Measurements from ENCODE around the gene EPS8. TPM values are rescaled to one million over a fixed set of nuclear protein-coding genes. Genes with fewer than 3 reads are reported as not detected.

Gene EPS8
- polyA plus RNA-seq, 1 donor (not counting 4 experiments of a cell fraction or from before 2014, with no cell fraction given): 4.0 TPM

DNA sequence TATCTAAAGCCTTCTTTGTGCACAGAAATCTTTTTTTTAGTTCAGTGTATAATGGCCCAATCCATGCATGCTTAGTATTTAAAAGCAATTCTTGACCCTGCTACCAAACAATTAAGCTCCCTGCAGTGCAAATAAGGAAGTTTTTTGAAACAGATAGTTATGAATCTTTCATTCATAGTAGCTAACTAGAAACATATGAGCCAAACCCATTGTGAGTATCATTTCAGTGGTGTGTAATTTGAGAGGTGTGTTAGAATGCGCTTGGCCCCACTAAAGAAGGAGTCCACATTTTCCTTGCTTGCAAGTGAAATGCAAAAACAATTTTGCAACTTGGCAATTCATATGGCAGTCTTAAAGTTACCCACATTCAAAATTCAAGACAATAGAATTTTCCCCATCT is 14.4 kb downstream of the EPS8 start:
- no peak overlapping the region for H2AFZ ChIP-seq (ENCODE audit: control insufficient read depth, low read length)
- no peaks in the 10 kb centered on the region for H3K79me2 ChIP-seq (ENCODE audit: control insufficient read depth, insufficient read depth, low read length)
- H3K4me3 ChIP-seq (ENCODE audit: control insufficient read depth in 2 of 3, extremely low read depth in 1 of 3, insufficient read depth in 2 of 3, low read depth in 1 of 3, low read length in 3 of 3): no peak overlapping the region
- H3K9me3 ChIP-seq (ENCODE audit: control insufficient read depth, low read depth, low read length): no peaks in the 10 kb centered on the region
- DNase-seq (ENCODE audit: low read depth, low spot score) (no peak), FAIRE-seq (no peak)
- no peaks in the 10 kb centered on the region for H3K27me3 ChIP-seq (ENCODE audit: control insufficient read depth, extremely low read depth, insufficient read depth, low read length)
- no peak for TF ChIP-seq EZH2 (IDR thresholded peaks at IDR 0.05; ENCODE audit: low read length)
- TF ChIP-seq, protein P1, sequence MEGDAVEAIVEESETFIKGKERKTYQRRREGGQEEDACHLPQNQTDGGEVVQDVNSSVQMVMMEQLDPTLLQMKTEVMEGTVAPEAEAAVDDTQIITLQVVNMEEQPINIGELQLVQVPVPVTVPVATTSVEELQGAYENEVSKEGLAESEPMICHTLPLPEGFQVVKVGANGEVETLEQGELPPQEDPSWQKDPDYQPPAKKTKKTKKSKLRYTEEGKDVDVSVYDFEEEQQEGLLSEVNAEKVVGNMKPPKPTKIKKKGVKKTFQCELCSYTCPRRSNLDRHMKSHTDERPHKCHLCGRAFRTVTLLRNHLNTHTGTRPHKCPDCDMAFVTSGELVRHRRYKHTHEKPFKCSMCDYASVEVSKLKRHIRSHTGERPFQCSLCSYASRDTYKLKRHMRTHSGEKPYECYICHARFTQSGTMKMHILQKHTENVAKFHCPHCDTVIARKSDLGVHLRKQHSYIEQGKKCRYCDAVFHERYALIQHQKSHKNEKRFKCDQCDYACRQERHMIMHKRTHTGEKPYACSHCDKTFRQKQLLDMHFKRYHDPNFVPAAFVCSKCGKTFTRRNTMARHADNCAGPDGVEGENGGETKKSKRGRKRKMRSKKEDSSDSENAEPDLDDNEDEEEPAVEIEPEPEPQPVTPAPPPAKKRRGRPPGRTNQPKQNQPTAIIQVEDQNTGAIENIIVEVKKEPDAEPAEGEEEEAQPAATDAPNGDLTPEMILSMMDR (optimal IDR thresholded peaks at IDR 0.05 in 1 of 3, IDR thresholded peaks at IDR 0.05 in 1 of 3, conservative IDR thresholded peaks at IDR 0.05 in 1 of 3; ENCODE audit: extremely low read depth in 1 of 3, insufficient read depth in 2 of 3, low read length in 3 of 3): no peak
- H3K27ac ChIP-seq (ENCODE audit: control insufficient read depth, insufficient read depth, low read length): no peak overlapping the region
- no peaks in the 10 kb centered on the region for H3K4me1 ChIP-seq (ENCODE audit: control insufficient read depth, extremely low read depth, insufficient read depth, low read length)
- no peaks in the 10 kb centered on the region for H3K9me1 ChIP-seq (ENCODE audit: control insufficient read depth, extremely low read depth, insufficient read depth, low read length)
- no peak overlapping the region for H3K4me2 ChIP-seq (ENCODE audit: control insufficient read depth, extremely low read depth, insufficient read depth, low read depth, low read length)
- dilution Hi-C loops (cut with MboI; ENCODE audit: extremely low pct_ligation_motif_present, low sequenced_read_pairs): no loop called here
- no peaks in the 10 kb centered on the region for H4K20me1 ChIP-seq (ENCODE audit: control insufficient read depth, extremely low read depth, insufficient read depth, low read length)
- H3K9ac ChIP-seq (ENCODE audit: control insufficient read depth, extremely low read depth, insufficient read depth, low read length): no peak overlapping the region
- no peaks in the 10 kb centered on the region for H3K36me3 ChIP-seq (ENCODE audit: control insufficient read depth in 2 of 2, extremely low read depth in 1 of 2, insufficient read depth in 2 of 2, low read length in 2 of 2)

DNA sequence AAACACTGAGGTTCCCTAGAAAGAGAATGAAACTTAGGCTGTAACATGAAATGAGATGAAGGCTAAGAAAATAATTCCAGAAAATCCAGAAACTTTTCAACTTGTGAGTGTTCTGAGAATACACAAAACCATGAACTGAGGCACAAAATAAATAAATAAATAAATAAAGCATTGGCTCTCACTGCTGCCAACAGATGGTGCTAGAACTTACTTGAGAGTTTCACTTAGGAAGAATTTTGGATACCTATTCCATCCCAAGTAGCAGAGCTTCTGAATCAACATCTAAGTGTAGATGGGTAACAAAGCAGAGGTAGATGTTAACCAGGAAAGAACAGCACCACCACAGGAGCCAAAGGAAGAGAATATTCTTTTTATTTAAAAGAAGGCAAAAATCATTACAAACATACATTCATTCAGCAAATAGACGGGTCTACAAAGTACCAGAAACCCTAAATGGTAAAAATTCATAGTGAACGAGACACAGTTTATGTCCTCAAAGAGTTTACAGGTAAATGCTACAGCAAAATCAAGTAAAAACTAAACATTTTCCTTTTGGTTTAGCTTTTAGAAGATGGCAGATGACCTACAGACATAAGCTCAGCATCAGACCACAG is 16.7 kb downstream of the EPS8 start:
- H3K9me3 ChIP-seq (ENCODE audit: control insufficient read depth, low read depth, low read length): no peaks in the 10 kb centered on the region
- FAIRE-seq (no peak), DNase-seq (ENCODE audit: low read depth, low spot score) (no peak)
- no peak overlapping the region for H3K9ac ChIP-seq (ENCODE audit: control insufficient read depth, extremely low read depth, insufficient read depth, low read length)
- dilution Hi-C loops (cut with MboI; ENCODE audit: extremely low pct_ligation_motif_present, low sequenced_read_pairs): no loop called here
- no peak for TF ChIP-seq EZH2 (IDR thresholded peaks at IDR 0.05; ENCODE audit: low read length)
- TF ChIP-seq, protein P1 (optimal IDR thresholded peaks at IDR 0.05 in 1 of 3, IDR thresholded peaks at IDR 0.05 in 1 of 3, conservative IDR thresholded peaks at IDR 0.05 in 1 of 3; ENCODE audit: extremely low read depth in 1 of 3, insufficient read depth in 2 of 3, low read length in 3 of 3): peak in 2 of 3 experiments; percentile 41 to 54
- H2AFZ ChIP-seq (ENCODE audit: control insufficient read depth, low read length): no peak overlapping the region
- H3K4me1 ChIP-seq (ENCODE audit: control insufficient read depth, extremely low read depth, insufficient read depth, low read length): no peaks in the 10 kb centered on the region
- no peaks in the 10 kb centered on the region for H3K79me2 ChIP-seq (ENCODE audit: control insufficient read depth, insufficient read depth, low read length)
- no peaks in the 10 kb centered on the region for H3K36me3 ChIP-seq (ENCODE audit: control insufficient read depth in 2 of 2, extremely low read depth in 1 of 2, insufficient read depth in 2 of 2, low read length in 2 of 2)
- no peak overlapping the region for H3K4me3 ChIP-seq (ENCODE audit: control insufficient read depth in 2 of 3, extremely low read depth in 1 of 3, insufficient read depth in 2 of 3, low read depth in 1 of 3, low read length in 3 of 3)
- no peak overlapping the region for H3K27ac ChIP-seq (ENCODE audit: control insufficient read depth, insufficient read depth, low read length)
- no peak overlapping the region for H3K4me2 ChIP-seq (ENCODE audit: control insufficient read depth, extremely low read depth, insufficient read depth, low read depth, low read length)
- no peaks in the 10 kb centered on the region for H3K27me3 ChIP-seq (ENCODE audit: control insufficient read depth, extremely low read depth, insufficient read depth, low read length)
- no peaks in the 10 kb centered on the region for H3K9me1 ChIP-seq (ENCODE audit: control insufficient read depth, extremely low read depth, insufficient read depth, low read length)
- H4K20me1 ChIP-seq (ENCODE audit: control insufficient read depth, extremely low read depth, insufficient read depth, low read length): no peaks in the 10 kb centered on the region
